Measurements from ENCODE around the gene TUBGCP6. TPM values are rescaled to one million over a fixed set of nuclear protein-coding genes. Genes with fewer than 3 reads are reported as not detected.

TUBGCP6 gene
- total RNA-seq, 1 donor from 2014 or later, result 65.9 TPM

DNA sequence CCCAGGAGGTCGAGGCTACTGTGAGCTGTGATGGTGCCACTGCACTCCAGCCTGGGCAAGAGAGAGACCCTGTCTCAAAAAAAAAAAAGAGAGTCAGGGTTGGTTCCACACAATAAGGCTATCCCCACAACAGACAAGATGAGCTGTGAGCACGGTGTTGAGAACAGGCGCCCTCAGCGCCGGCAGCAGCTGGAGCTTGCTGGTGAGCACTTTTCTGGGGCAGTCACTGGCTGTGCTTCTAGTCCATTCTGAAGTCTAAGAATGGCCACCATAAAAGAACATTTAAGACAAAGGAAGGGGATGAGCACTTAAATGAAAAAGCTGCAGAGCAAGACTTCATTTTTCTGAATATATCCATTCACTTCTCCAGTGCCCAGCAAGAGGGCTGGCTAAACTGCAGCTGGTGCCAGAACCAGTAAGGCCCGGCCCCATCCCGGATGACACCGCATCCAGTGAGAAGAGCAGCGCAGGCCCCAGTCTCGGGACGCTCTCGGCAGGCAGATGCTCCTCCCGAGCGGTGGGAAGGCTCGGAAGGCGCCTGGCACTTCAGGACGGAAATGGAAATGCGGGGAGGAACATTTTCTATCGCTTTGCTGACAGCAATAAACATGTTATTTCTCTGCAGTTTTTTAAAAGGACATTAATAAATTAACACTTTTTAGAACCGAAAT lies 12.2 kb downstream of the TUBGCP6 start:
- no peaks in the 10 kb centered on the region for H3K4me1 Mint-ChIP-seq
- peaks cover 17% of the 10 kb centered on the region for H3K36me3 Mint-ChIP-seq
- H3K4me3 Mint-ChIP-seq, result no peak overlapping the region
- no peak overlapping the region for H3K27ac Mint-ChIP-seq
- H3K27me3 Mint-ChIP-seq (ENCODE audit: low read depth), result no peaks in the 10 kb centered on the region
- no peaks in the 10 kb centered on the region for H3K9me3 Mint-ChIP-seq
- DNase-seq (ENCODE audit: low spot score in 2 of 2, unreplicated experiment in 2 of 2), result no peak
- TF ChIP-seq, protein P1, sequence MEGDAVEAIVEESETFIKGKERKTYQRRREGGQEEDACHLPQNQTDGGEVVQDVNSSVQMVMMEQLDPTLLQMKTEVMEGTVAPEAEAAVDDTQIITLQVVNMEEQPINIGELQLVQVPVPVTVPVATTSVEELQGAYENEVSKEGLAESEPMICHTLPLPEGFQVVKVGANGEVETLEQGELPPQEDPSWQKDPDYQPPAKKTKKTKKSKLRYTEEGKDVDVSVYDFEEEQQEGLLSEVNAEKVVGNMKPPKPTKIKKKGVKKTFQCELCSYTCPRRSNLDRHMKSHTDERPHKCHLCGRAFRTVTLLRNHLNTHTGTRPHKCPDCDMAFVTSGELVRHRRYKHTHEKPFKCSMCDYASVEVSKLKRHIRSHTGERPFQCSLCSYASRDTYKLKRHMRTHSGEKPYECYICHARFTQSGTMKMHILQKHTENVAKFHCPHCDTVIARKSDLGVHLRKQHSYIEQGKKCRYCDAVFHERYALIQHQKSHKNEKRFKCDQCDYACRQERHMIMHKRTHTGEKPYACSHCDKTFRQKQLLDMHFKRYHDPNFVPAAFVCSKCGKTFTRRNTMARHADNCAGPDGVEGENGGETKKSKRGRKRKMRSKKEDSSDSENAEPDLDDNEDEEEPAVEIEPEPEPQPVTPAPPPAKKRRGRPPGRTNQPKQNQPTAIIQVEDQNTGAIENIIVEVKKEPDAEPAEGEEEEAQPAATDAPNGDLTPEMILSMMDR (IDR thresholded peaks at IDR 0.05; ENCODE audit: unreplicated experiment), result no peak

DNA sequence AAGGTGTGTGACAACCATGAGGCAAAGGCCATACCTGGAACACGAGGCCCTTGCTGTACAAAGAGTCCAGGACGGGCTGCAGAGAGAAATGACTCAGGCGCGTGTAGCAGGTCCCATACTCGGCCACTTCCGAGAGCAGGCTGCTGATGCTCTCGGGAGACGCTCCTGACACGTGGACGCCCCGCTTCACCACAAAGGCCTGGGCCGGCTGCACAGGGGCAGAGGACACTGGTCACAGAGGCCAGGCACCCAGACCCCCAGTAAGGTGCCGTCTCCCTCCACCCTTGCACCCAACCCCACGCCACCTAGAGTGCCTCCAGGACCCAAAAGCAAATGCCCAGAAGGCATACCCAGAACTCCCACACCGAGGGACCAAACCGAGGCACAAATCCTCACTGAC lies 15.5 kb downstream of the TUBGCP6 start:
- DNase-seq (ENCODE audit: low spot score in 2 of 2, unreplicated experiment in 2 of 2), result no peak
- H3K27ac Mint-ChIP-seq, result no peak overlapping the region
- TF ChIP-seq, protein P1 (IDR thresholded peaks at IDR 0.05; ENCODE audit: unreplicated experiment), result no peak
- peaks cover 12% of the 10 kb centered on the region for H3K36me3 Mint-ChIP-seq
- no peaks in the 10 kb centered on the region for H3K27me3 Mint-ChIP-seq (ENCODE audit: low read depth)
- no peak overlapping the region for H3K4me3 Mint-ChIP-seq
- no peaks in the 10 kb centered on the region for H3K9me3 Mint-ChIP-seq
- H3K4me1 Mint-ChIP-seq, result no peaks in the 10 kb centered on the region

DNA sequence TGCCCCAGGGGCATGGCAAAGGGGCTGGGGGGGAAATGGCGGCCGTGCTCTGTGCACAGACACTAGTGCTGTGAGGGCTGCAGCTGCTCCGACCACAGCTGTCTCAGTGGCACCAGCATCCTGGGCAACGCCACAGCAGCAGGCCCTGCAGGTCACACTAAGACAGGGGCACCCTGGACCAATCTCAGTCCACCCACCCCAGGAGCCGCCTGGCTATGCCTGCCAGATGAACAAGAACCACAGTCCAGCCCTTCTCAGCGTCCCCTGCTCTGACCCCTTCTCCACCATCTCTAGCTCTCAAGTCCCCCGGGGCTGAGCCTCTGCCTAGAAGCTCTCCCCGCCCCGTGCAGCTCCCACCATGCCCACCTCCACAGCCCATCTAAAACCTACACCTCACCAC lies 16.5 kb downstream of the TUBGCP6 start:
- H3K4me1 Mint-ChIP-seq, result no peaks in the 10 kb centered on the region
- no peaks in the 10 kb centered on the region for H3K27me3 Mint-ChIP-seq (ENCODE audit: low read depth)
- no peak for DNase-seq (ENCODE audit: low spot score in 2 of 2, unreplicated experiment in 2 of 2)
- no peak overlapping the region for H3K27ac Mint-ChIP-seq
- H3K9me3 Mint-ChIP-seq, result no peaks in the 10 kb centered on the region
- no peak overlapping the region for H3K4me3 Mint-ChIP-seq
- TF ChIP-seq, protein P1 (IDR thresholded peaks at IDR 0.05; ENCODE audit: unreplicated experiment), result no peak
- peaks cover 16% of the 10 kb centered on the region for H3K36me3 Mint-ChIP-seq

DNA sequence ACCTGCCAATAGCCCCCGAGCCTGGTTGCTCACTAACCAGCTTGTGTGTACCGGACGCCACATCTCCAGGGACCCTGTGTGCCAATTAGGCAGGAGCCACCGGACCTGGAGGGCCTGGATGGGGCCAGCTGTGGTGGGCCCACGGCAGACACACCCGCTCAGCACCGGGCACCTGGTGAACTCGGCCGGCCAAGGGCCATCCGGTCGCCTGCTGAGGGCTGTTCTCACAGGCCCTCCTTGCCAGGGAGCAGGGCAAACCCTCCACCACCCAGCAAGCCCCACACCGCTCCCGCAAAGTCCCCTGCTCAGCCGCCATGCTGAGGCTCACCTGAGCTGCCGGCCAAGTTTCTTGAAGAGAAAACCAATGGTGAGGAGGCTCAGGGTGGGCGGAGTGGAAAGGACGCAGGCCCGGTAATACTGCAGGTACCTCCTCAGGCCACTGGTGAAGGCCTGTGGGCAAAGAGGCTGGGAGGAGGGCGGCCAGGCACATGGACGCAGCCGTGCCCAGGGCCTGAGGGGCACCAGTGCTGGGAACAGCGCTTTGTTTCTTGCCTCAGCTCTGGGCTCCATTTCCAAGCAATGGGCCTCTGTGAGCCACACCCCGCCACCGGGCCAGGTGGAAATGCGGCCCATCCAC lies 17.1 kb downstream of the TUBGCP6 start:
- no peaks in the 10 kb centered on the region for H3K27me3 Mint-ChIP-seq (ENCODE audit: low read depth)
- H3K4me3 Mint-ChIP-seq, result no peak overlapping the region
- no peaks in the 10 kb centered on the region for H3K4me1 Mint-ChIP-seq
- H3K9me3 Mint-ChIP-seq, result no peaks in the 10 kb centered on the region
- H3K36me3 Mint-ChIP-seq, result peaks cover 21% of the 10 kb centered on the region
- TF ChIP-seq, protein P1 (IDR thresholded peaks at IDR 0.05; ENCODE audit: unreplicated experiment), result no peak
- DNase-seq (ENCODE audit: low spot score in 2 of 2, unreplicated experiment in 2 of 2), result no peak
- H3K27ac Mint-ChIP-seq, result no peak overlapping the region

DNA sequence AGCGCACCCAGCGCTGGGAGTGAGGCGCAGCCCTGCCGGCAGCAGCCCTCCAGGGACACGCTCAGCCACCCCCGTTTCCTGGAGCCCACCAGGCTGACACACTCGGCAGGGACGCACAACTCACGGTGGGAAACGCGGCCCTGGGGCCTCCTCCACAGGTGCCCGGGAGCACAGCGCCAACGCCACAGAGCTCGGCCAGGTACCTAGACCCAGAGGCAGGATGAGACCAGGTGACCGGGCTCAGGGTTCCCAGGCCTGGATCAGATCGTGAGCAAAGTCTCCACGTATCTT lies 18.0 kb downstream of the TUBGCP6 start:
- no peaks in the 10 kb centered on the region for H3K27me3 Mint-ChIP-seq (ENCODE audit: low read depth)
- H3K4me1 Mint-ChIP-seq, result no peaks in the 10 kb centered on the region

More for the DNA sequence above, 18.0 kb downstream of the TUBGCP6 start:
- DNase-seq (ENCODE audit: low spot score in 2 of 2, unreplicated experiment in 2 of 2), result no peak
- H3K36me3 Mint-ChIP-seq, result peaks cover 21% of the 10 kb centered on the region
- H3K4me3 Mint-ChIP-seq, result no peak overlapping the region
- H3K9me3 Mint-ChIP-seq, result no peaks in the 10 kb centered on the region
- H3K27ac Mint-ChIP-seq, result no peak overlapping the region
- TF ChIP-seq, protein P1 (IDR thresholded peaks at IDR 0.05; ENCODE audit: unreplicated experiment), result no peak

Data from mesothelial cell of epicardium (in vitro differentiated cells).